ENCODE measurements around the gene CBY1. TPM values are rescaled to one million over a fixed set of nuclear protein-coding genes. Genes with fewer than 3 reads are reported as not detected.

CBY1 gene
- total and polyA plus RNA-seq, 5 donors from 2014 or later, result 5.0 to 13.7 (median 8.9) TPM

GRCh38 chr22:38699143-38699542 lies 42.7 kb downstream of the CBY1 start:
- ATAC-seq (ENCODE audit: low read depth in 2 of 2), result no peak
- peak in 1 of 3 donors; percentile 22 for DNase-seq
- H3K27ac ChIP-seq (ENCODE audit: insufficient read depth, low read length, poor library complexity, severe bottlenecking), result peak overlapping the region; percentile 97
- Mint-ChIP-seq H3K36me3 (peaks cover 9% of the 10 kb centered on the region), H3K4me1 (peaks cover 36 to 63% (median 42%) of the 10 kb centered on the region in 4 donors), H3K4me3 (peak overlapping the region; percentile 87 to 95 (median 94)), H3K27ac (peak overlapping the region; percentile 96 to 98 (median 97)), H3K27me3 (peaks cover 4% of the 10 kb centered on the region), H3K9me3 (no peaks in the 10 kb centered on the region)
- no peaks in the 10 kb centered on the region for H3K9me3 ChIP-seq (ENCODE audit: control insufficient read depth in 2 of 2, low read length in 2 of 2)
- H3K4me1 ChIP-seq (ENCODE audit: control insufficient read depth, insufficient read depth, low read length, poor library complexity, severe bottlenecking), result peaks cover 64% of the 10 kb centered on the region
- H3K36me3 ChIP-seq (ENCODE audit: control insufficient read depth, insufficient read depth, low read length), result no peaks in the 10 kb centered on the region
- H3K4me3 ChIP-seq (ENCODE audit: low read depth, low read length), result peak overlapping the region; percentile 82
- no peaks in the 10 kb centered on the region for H3K27me3 ChIP-seq (ENCODE audit: control insufficient read depth, insufficient read depth, low read length)

DNA sequence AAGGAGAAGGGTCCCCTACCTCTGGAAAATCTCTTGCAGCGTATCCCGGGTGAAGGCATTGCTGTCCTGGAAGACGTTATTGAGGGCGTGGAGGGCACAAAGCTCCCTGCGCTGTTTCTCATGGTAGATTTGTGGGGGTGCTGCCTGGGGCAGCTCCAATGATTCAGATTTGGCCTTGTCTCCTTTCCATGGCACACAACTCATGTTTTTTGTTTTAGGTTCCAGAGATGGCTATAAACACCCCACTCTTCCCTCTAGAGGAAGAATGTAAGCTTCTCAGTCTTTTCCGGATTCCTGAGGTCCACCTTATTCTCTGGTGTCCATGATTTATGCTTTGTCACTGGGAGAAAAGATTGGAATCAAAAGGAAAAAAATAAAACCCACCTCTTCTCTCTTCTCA lies 43.3 kb downstream of the CBY1 start:
- H3K9me3 ChIP-seq (ENCODE audit: control insufficient read depth in 2 of 2, low read length in 2 of 2), result no peaks in the 10 kb centered on the region
- peak overlapping the region; percentile 97 for H3K27ac ChIP-seq (ENCODE audit: insufficient read depth, low read length, poor library complexity, severe bottlenecking)
- Mint-ChIP-seq H3K4me3 (peak overlapping the region; percentile 87 to 95 (median 94)), H3K36me3 (peaks cover 7% of the 10 kb centered on the region), H3K4me1 (peaks cover 34 to 62% (median 42%) of the 10 kb centered on the region in 4 donors), H3K9me3 (no peaks in the 10 kb centered on the region), H3K27me3 (peaks cover 4% of the 10 kb centered on the region), H3K27ac (peak overlapping the region; percentile 96 to 98 (median 97))
- peaks cover 65% of the 10 kb centered on the region for H3K4me1 ChIP-seq (ENCODE audit: control insufficient read depth, insufficient read depth, low read length, poor library complexity, severe bottlenecking)
- no peaks in the 10 kb centered on the region for H3K27me3 ChIP-seq (ENCODE audit: control insufficient read depth, insufficient read depth, low read length)
- DNase-seq (peak in 1 of 3 donors; percentile 8), ATAC-seq (ENCODE audit: low read depth in 2 of 2) (no peak)
- no peaks in the 10 kb centered on the region for H3K36me3 ChIP-seq (ENCODE audit: control insufficient read depth, insufficient read depth, low read length)
- peak overlapping the region; percentile 82 for H3K4me3 ChIP-seq (ENCODE audit: low read depth, low read length)

DNA sequence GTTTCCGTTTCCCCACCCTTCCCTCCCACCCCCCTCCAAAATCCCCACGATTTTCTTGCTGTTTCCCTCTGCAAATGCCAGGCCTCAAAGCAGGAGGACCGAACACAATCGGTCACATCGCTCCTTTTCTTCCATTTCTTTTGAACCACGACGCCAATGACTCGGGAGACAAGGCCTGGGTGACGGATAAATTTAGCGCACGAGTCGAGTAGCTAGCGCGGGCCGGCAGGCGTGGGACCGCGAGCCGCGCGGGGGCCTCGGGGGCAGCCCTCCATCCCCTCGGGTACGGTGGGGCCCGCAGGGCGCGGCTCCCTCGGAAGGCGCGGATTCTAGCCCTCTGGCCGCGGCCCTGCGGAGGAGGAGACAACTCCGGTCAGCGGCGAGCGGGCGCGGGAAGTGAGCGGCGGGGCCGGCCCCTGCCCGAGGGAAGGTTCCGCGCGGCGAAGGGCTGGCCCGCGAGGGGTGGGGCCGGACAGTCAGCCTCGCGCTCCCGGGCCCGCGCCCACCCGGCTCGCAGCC lies 43.9 kb downstream of the CBY1 start:
- Mint-ChIP-seq H3K4me3 (peak overlapping the region; percentile 87 to 98 (median 96)), H3K36me3 (peaks cover 5% of the 10 kb centered on the region), H3K4me1 (peaks cover 31 to 62% (median 42%) of the 10 kb centered on the region in 4 donors), H3K27ac (peak overlapping the region; percentile 96 to 98 (median 97)), H3K9me3 (no peaks in the 10 kb centered on the region), H3K27me3 (peaks cover 4% of the 10 kb centered on the region)
- Histone ChIP-seq H3K4me3 (ENCODE audit: low read depth, low read length) (peak overlapping the region; percentile 82), H3K27me3 (ENCODE audit: control insufficient read depth, insufficient read depth, low read length) (no peaks in the 10 kb centered on the region), H3K36me3 (ENCODE audit: control insufficient read depth, insufficient read depth, low read length) (no peaks in the 10 kb centered on the region), H3K4me1 (ENCODE audit: control insufficient read depth, insufficient read depth, low read length, poor library complexity, severe bottlenecking) (peaks cover 66% of the 10 kb centered on the region), H3K27ac (ENCODE audit: insufficient read depth, low read length, poor library complexity, severe bottlenecking) (peak overlapping the region; percentile 97), H3K9me3 (ENCODE audit: control insufficient read depth in 2 of 2, low read length in 2 of 2) (no peaks in the 10 kb centered on the region)
- ATAC-seq (ENCODE audit: low read depth in 2 of 2), result peak in 1 of 2 donors; percentile 0
- DNase-seq, result peak in 2 of 3 donors; percentile 39 to 44

- Mint-ChIP-seq H3K36me3 (peaks cover 5% of the 10 kb centered on the region), H3K4me1 (peaks cover 31 to 66% (median 43%) of the 10 kb centered on the region in 4 donors), H3K9me3 (no peaks in the 10 kb centered on the region), H3K27ac (peak within 1 kb of the TSS; percentile 99 to 100 (median 99)), H3K4me3 (peak within 1 kb of the TSS; percentile 94 to 98 (median 97)), H3K27me3 (peaks cover 4% of the 10 kb centered on the region)
- Histone ChIP-seq H3K36me3 (ENCODE audit: control insufficient read depth, insufficient read depth, low read length) (no peaks in the 10 kb centered on the region), H3K27me3 (ENCODE audit: control insufficient read depth, insufficient read depth, low read length) (no peaks in the 10 kb centered on the region), H3K4me1 (ENCODE audit: control insufficient read depth, insufficient read depth, low read length, poor library complexity, severe bottlenecking) (peaks cover 66% of the 10 kb centered on the region), H3K27ac (ENCODE audit: insufficient read depth, low read length, poor library complexity, severe bottlenecking) (peak within 1 kb of the TSS; percentile 97), H3K4me3 (ENCODE audit: low read depth, low read length) (peak within 1 kb of the TSS; percentile 90), H3K9me3 (ENCODE audit: control insufficient read depth in 2 of 2, low read length in 2 of 2) (no peaks in the 10 kb centered on the region)
- ATAC-seq (ENCODE audit: low read depth in 2 of 2) (peak; percentile 27 to 35), DNase-seq (peak; percentile 97 to 99 (median 98))
Observed at GRCh38 chr22:38700789-38701628, 44.6 kb downstream of the CBY1 start, which contains the start of gene JOSD1. TSS of gene JOSD1 (minus strand) at chr22:38700943. CDS start at chr22:38699987, 956 bp downstream.

DNA sequence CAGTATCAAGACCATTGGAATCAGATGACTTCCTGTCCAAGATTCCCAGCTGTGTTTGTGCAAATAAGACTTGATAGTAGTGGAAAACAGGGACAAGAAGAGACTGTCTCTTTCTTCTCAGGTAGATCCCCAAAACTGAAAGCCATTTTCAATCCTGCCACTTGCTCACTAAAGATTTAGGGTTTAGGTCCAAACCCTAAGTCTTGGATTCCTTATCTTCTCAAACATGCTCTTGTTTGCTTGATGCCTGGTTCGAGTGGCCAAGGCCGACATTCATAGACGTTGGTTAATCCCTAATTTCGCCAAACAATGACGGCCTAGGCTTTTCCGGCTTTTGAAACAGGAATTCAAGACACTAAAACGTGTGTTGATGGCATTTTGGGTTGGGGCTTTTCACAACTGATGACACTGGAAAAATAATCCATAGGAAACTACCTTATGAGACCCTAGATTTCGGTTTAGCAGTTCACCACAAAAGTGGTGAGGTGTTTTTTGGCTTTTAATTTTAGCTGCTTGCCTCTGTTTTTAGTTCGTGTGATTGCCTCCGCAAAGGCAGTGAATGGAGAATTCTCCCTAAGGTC lies 48.3 kb downstream of the CBY1 start:
- Mint-ChIP-seq H3K36me3 (no peaks in the 10 kb centered on the region), H3K4me1 (peaks cover 9 to 62% (median 37%) of the 10 kb centered on the region in 4 donors), H3K27ac (peak overlapping the region; percentile 93 to 99 (median 98)), H3K4me3 (peak overlapping the region; percentile 80 to 92 (median 84)), H3K27me3 (peaks cover 4% of the 10 kb centered on the region), H3K9me3 (no peaks in the 10 kb centered on the region)
- DNase-seq (peak in 1 of 3 donors; percentile 31), ATAC-seq (ENCODE audit: low read depth in 2 of 2) (no peak)
- Histone ChIP-seq H3K4me1 (ENCODE audit: control insufficient read depth, insufficient read depth, low read length, poor library complexity, severe bottlenecking) (peaks cover 59% of the 10 kb centered on the region), H3K9me3 (ENCODE audit: control insufficient read depth in 2 of 2, low read length in 2 of 2) (no peaks in the 10 kb centered on the region), H3K36me3 (ENCODE audit: control insufficient read depth, insufficient read depth, low read length) (peaks cover 5% of the 10 kb centered on the region), H3K27ac (ENCODE audit: insufficient read depth, low read length, poor library complexity, severe bottlenecking) (peak overlapping the region; percentile 87), H3K27me3 (ENCODE audit: control insufficient read depth, insufficient read depth, low read length) (no peaks in the 10 kb centered on the region), H3K4me3 (ENCODE audit: low read depth, low read length) (peak overlapping the region; percentile 90)

DNA sequence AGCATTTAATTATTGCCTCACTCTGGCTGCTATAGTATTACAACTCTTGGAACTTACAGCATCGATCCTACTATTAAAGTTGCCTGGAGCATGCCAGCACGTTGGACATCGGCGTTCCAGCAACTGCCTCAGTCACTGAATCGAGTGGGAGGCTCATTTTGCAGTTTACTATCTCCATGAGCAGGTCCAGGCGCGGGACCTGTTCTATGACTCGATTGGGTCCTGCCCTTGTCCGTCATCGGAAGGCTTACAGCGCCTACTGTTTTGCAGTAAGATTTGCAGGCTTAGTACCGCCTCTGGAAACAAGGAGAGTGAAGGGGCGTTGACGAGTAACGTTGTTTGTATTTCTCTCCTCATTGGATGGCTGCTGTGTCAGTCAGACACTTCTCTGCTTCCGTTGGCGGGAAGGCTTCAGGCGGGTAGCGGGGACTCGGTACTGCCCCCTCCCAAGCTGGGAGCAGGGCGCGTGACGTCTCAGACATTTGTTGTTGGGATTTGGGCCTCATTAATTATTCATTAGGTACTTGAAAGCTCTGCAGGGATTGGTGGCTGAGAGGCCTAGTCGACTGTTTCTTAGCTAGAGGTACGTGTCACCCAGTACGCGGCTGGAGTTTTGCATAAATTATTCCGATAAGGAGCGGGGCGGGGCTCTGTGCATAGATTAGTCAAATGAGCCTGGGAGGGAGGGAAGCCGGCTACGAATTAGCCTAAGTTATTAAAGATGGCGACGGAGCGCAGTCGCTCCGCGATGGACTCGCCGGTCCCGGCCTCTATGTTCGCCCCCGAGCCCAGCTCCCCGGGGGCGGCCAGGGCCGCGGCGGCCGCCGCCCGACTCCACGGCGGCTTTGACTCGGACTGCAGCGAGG lies 49.0 kb downstream of the CBY1 start, which contains the start of gene GTPBP1:
Gene GTPBP1, plus strand, starts transcription at position 710 of the 866 bp plus-strand sequence. Its CDS starts 12 bp downstream, at position 722.
- Histone ChIP-seq H3K4me3 (ENCODE audit: low read depth, low read length) (peak within 1 kb of the TSS; percentile 96), H3K27me3 (ENCODE audit: control insufficient read depth, insufficient read depth, low read length) (no peaks in the 10 kb centered on the region), H3K4me1 (ENCODE audit: control insufficient read depth, insufficient read depth, low read length, poor library complexity, severe bottlenecking) (peaks cover 56% of the 10 kb centered on the region), H3K27ac (ENCODE audit: insufficient read depth, low read length, poor library complexity, severe bottlenecking) (peak within 1 kb of the TSS; percentile 87), H3K36me3 (ENCODE audit: control insufficient read depth, insufficient read depth, low read length) (peaks cover 12% of the 10 kb centered on the region), H3K9me3 (ENCODE audit: control insufficient read depth in 2 of 2, low read length in 2 of 2) (no peaks in the 10 kb centered on the region)
- Mint-ChIP-seq H3K9me3 (no peaks in the 10 kb centered on the region), H3K27me3 (peaks cover 4% of the 10 kb centered on the region), H3K4me1 (peaks cover 8 to 63% (median 40%) of the 10 kb centered on the region in 4 donors), H3K27ac (peak within 1 kb of the TSS; percentile 93 to 99 (median 98)), H3K36me3 (no peaks in the 10 kb centered on the region), H3K4me3 (peak within 1 kb of the TSS; percentile 92 to 94 (median 94))
- ATAC-seq (ENCODE audit: low read depth in 2 of 2) (peak; percentile 80 to 84), DNase-seq (peak; percentile 97 to 100 (median 99))
